ENCODE results near the gene TSPAN18.

DNA sequence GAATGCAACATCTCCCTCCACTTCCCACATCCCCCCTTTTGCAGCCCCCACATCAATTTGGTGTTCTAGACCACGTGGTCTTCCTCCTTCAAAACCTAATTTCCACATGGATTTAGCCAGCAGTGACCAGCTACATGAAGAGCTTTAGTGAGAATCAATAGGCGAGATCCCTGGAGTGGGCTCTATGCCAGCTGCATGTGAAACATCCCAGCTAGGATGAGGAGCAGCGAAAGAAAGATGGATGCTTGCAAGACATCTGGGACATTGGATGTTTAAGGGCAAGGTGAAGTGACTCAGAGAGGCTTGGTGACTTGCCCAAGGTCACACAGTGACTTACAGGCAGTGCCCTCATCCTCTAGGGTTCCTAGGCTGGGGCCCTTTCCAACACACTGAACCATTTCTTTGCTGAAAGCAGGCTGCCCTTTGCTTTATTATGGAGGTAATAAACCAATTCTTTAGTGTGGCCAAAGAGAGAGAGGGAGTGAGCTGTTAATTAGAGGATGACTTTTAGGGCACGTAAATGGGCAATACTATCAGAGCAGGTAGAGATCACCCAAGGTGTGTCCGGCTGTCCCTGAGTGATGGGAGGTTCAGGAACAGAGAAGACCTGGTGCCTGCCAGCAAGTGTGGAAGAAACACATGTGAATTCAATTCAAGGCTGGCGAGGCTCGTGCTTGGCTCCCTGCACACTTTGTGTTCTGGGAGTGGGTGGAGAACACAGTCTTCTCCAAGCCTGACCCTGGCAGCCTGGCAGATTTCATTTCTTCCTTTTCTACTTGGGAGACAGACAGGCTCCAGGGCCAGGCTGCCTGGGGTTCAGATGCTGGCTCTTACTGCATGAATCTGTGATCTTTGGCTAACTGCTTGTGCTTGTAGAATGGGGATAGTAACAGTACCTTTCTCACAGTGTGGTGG, 24.0 kb downstream of the TSPAN18 start:
- TF ChIP-seq, protein P1, sequence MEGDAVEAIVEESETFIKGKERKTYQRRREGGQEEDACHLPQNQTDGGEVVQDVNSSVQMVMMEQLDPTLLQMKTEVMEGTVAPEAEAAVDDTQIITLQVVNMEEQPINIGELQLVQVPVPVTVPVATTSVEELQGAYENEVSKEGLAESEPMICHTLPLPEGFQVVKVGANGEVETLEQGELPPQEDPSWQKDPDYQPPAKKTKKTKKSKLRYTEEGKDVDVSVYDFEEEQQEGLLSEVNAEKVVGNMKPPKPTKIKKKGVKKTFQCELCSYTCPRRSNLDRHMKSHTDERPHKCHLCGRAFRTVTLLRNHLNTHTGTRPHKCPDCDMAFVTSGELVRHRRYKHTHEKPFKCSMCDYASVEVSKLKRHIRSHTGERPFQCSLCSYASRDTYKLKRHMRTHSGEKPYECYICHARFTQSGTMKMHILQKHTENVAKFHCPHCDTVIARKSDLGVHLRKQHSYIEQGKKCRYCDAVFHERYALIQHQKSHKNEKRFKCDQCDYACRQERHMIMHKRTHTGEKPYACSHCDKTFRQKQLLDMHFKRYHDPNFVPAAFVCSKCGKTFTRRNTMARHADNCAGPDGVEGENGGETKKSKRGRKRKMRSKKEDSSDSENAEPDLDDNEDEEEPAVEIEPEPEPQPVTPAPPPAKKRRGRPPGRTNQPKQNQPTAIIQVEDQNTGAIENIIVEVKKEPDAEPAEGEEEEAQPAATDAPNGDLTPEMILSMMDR (IDR thresholded peaks at IDR 0.05 in 4 of 5, conservative IDR thresholded peaks at IDR 0.05 in 1 of 5): no peak
- TF ChIP-seq POLR2A (IDR thresholded peaks at IDR 0.05): no peak

Data from gastrocnemius medialis (tissue), 4 donors.